ENCODE results near the gene DLX1. TPM values are rescaled to one million over a fixed set of nuclear protein-coding genes. Genes with fewer than 3 reads are reported as not detected.

Gene DLX1
- total RNA-seq, 4 donors from 2014 or later = 0.14 TPM; not detected in 3

GRCh38 chr2:172072303-172072702 is 13.0 kb upstream of the DLX1 start:
- TF ChIP-seq CTCF (IDR thresholded peaks at IDR 0.05) = no peak
- no peak for TF ChIP-seq POLR2A (IDR thresholded peaks at IDR 0.05)
- Histone ChIP-seq H3K36me3 (no peaks in the 10 kb centered on the region), H3K27ac (no peak overlapping the region), H3K9me3 (no peaks in the 10 kb centered on the region), H3K4me1 (no peaks in the 10 kb centered on the region), H3K4me3 (no peak overlapping the region), H3K27me3 (no peaks in the 10 kb centered on the region)
- DNase-seq = no peak
- intact Hi-C loops (cut with DNase I; ENCODE audit: low total_unique reads) = no loop called here

GRCh38 chr2:172072706-172073105 is 12.6 kb upstream of the DLX1 start:
- Histone ChIP-seq H3K27ac (no peak overlapping the region), H3K4me3 (no peak overlapping the region), H3K36me3 (no peaks in the 10 kb centered on the region), H3K9me3 (no peaks in the 10 kb centered on the region), H3K4me1 (no peaks in the 10 kb centered on the region), H3K27me3 (no peaks in the 10 kb centered on the region)
- TF ChIP-seq CTCF (IDR thresholded peaks at IDR 0.05) (no peak), POLR2A (IDR thresholded peaks at IDR 0.05) (no peak)
- intact Hi-C loops (cut with DNase I; ENCODE audit: low total_unique reads) = no loop called here
- DNase-seq = no peak

- no peaks in the 10 kb centered on the region for H3K4me1 ChIP-seq
- H3K9me3 ChIP-seq = no peaks in the 10 kb centered on the region
- H3K27ac ChIP-seq = no peak overlapping the region
- intact Hi-C loops (cut with DNase I; ENCODE audit: low total_unique reads) = no loop called here
- TF ChIP-seq POLR2A (IDR thresholded peaks at IDR 0.05) (no peak), CTCF (IDR thresholded peaks at IDR 0.05) (no peak)
- no peaks in the 10 kb centered on the region for H3K36me3 ChIP-seq
- DNase-seq = no peak
- no peak overlapping the region for H3K4me3 ChIP-seq
- no peaks in the 10 kb centered on the region for H3K27me3 ChIP-seq
Measured at GRCh38 chr2:172073518-172073917, 11.8 kb upstream of the DLX1 start.

- Histone ChIP-seq H3K9me3 (no peaks in the 10 kb centered on the region), H3K27ac (no peak overlapping the region), H3K4me3 (no peak overlapping the region), H3K27me3 (no peaks in the 10 kb centered on the region), H3K36me3 (no peaks in the 10 kb centered on the region), H3K4me1 (no peaks in the 10 kb centered on the region)
- TF ChIP-seq CTCF (IDR thresholded peaks at IDR 0.05) (no peak), POLR2A (IDR thresholded peaks at IDR 0.05) (no peak)
- no peak for DNase-seq
- intact Hi-C loops (cut with DNase I; ENCODE audit: low total_unique reads) = no loop called here
Measured at GRCh38 chr2:172074254-172074653, 11.1 kb upstream of the DLX1 start.

GRCh38 chr2:172079416-172079815 is 5.9 kb upstream of the DLX1 start:
- TF ChIP-seq POLR2A (IDR thresholded peaks at IDR 0.05) = no peak
- no peak overlapping the region for H3K4me3 ChIP-seq
- H3K27me3 ChIP-seq = peaks cover 26 to 41% of the 10 kb centered on the region in 2 donors
- intact Hi-C loops (cut with DNase I; ENCODE audit: low total_unique reads) = no loop called here
- no peak overlapping the region for H3K27ac ChIP-seq
- H3K36me3 ChIP-seq = no peaks in the 10 kb centered on the region
- peaks cover 2% of the 10 kb centered on the region in 2 donors for H3K4me1 ChIP-seq
- H3K9me3 ChIP-seq = no peaks in the 10 kb centered on the region
- no peak for DNase-seq

Measured in uterus (tissue), 4 donors.